ENCODE results near the gene JAM3.
A peak's percentile ranks its signal among the peaks of the same experiment; 100 is the strongest.

The JAM3 gene

GRCh38 chr11:134045799-134046635, 22.9 kb upstream of the JAM3 start:
- TF ChIP-seq, protein P1, sequence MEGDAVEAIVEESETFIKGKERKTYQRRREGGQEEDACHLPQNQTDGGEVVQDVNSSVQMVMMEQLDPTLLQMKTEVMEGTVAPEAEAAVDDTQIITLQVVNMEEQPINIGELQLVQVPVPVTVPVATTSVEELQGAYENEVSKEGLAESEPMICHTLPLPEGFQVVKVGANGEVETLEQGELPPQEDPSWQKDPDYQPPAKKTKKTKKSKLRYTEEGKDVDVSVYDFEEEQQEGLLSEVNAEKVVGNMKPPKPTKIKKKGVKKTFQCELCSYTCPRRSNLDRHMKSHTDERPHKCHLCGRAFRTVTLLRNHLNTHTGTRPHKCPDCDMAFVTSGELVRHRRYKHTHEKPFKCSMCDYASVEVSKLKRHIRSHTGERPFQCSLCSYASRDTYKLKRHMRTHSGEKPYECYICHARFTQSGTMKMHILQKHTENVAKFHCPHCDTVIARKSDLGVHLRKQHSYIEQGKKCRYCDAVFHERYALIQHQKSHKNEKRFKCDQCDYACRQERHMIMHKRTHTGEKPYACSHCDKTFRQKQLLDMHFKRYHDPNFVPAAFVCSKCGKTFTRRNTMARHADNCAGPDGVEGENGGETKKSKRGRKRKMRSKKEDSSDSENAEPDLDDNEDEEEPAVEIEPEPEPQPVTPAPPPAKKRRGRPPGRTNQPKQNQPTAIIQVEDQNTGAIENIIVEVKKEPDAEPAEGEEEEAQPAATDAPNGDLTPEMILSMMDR (conservative IDR thresholded peaks at IDR 0.05; ENCODE audit: low read depth, low read length), result peak; percentile 90
- H3K4me3 ChIP-seq (ENCODE audit: low read length), result no peak overlapping the region
- DNase-seq (ENCODE audit: low read depth), result no peak

GRCh38 chr11:134046681-134047449, 22.0 kb upstream of the JAM3 start:
- no peak for DNase-seq (ENCODE audit: low read depth)
- TF ChIP-seq, protein P1 (conservative IDR thresholded peaks at IDR 0.05; ENCODE audit: low read depth, low read length), result no peak
- H3K4me3 ChIP-seq (ENCODE audit: low read length), result no peak overlapping the region

GRCh38 chr11:134047586-134047999, 21.3 kb upstream of the JAM3 start:
- no peak overlapping the region for H3K4me3 ChIP-seq (ENCODE audit: low read length)
- TF ChIP-seq, protein P1 (conservative IDR thresholded peaks at IDR 0.05; ENCODE audit: low read depth, low read length), result no peak
- DNase-seq (ENCODE audit: low read depth), result no peak

DNA sequence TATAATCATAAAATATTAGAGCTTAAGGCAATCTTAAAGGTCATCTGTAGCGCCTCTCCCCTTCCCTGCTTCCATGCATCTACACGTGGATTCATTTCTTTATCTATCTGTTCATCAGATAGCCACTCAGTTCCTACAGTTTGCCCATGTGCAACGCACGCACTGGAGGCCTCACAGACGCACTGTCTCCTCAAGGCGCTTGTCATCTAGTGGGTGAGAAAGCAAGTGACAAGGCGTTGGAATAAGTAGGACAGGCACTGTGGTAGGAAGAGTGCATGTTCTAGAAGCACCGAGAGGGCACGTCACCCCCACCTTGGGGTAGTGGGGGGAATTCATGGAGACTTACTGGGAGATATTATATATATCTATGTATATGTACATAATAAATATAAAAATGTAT, 20.8 kb upstream of the JAM3 start:
- no peak overlapping the region for H3K4me3 ChIP-seq (ENCODE audit: low read length)
- TF ChIP-seq, protein P1 (conservative IDR thresholded peaks at IDR 0.05; ENCODE audit: low read depth, low read length), result no peak
- no peak for DNase-seq (ENCODE audit: low read depth)

GRCh38 chr11:134049303-134049702, 19.6 kb upstream of the JAM3 start:
- no peak for DNase-seq (ENCODE audit: low read depth)
- H3K4me3 ChIP-seq (ENCODE audit: low read length), result no peak overlapping the region
- TF ChIP-seq, protein P1 (conservative IDR thresholded peaks at IDR 0.05; ENCODE audit: low read depth, low read length), result no peak

DNA sequence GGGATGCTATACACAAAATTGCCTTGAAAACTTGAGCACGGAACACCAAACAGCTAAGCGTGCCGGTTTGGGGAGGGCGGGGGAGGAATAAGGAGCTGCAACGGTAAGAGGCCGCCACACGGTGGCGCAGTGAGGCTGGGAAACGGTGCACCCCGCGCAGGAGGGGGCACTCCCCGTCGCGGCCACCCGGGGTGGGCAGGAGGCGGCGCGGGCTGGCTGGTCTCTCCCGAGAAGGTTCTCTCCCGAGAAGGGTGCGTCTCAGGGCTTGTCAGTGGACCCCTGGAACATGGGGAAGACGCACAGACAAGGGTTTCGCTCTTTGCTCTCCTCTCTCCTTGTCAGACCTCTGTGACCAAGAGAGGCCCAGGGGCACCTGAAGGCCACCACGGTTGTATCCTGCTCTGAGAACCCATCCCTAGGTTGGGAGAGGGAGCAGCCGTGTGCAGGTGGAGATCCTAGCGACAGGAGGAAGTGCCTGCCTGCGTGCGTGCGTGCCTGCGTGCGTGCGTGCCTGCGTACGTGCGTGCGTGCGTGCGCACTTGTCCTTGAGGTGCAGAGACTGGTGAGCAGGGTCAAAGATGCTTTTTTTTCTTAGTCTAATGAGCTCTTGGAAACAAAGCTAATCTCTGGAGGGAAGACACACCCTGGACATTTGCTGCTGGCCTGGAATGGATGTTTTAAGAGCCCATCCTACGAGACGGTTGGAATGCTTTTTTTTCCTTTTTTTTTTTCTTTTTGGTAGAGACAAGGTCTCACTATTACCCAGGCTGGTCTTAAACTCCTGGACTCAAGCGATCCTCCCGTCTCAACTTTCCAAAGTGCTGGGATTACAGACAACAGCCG, 18.1 kb upstream of the JAM3 start:
- H3K4me3 ChIP-seq (ENCODE audit: low read length), result peak overlapping the region; percentile 27
- TF ChIP-seq, protein P1 (conservative IDR thresholded peaks at IDR 0.05; ENCODE audit: low read depth, low read length), result peak; percentile 88
- DNase-seq (ENCODE audit: low read depth), result no peak

All from retinal pigment epithelial cell (primary cell).